NCI-H510A (cell line): ENCODE measurements around the gene INTS11.
A peak's percentile ranks its signal among the peaks of the same experiment; 100 is the strongest.

ENCODE experiments used
- DNase-seq: peaks from one replicate; lab custom pipeline; 2025; lab: John Stamatoyannopoulos, UW

INTS11 gene

GRCh38 chr1:1357871-1358432 is 33.5 kb upstream of the INTS11 start:
- no peak for DNase-seq

GRCh38 chr1:1356796-1357401 is 32.4 kb upstream of the INTS11 start:
- DNase-seq, result no peak

GRCh38 chr1:1356166-1356795 is 31.8 kb upstream of the INTS11 start:
- DNase-seq, result no peak

- peak; percentile 83 for DNase-seq
Measured at GRCh38 chr1:1355416-1355815, 31.0 kb upstream of the INTS11 start.

GRCh38 chr1:1354271-1355247 is 30.1 kb upstream of the INTS11 start:
- DNase-seq, result no peak

GRCh38 chr1:1353389-1354151 is 29.1 kb upstream of the INTS11 start:
- no peak for DNase-seq

- no peak for DNase-seq
Measured at GRCh38 chr1:1352786-1353388, 28.4 kb upstream of the INTS11 start.

- no peak for DNase-seq
Measured at GRCh38 chr1:1351511-1352427, 27.3 kb upstream of the INTS11 start.

GRCh38 chr1:1349256-1350012 is 25.0 kb upstream of the INTS11 start, which contains the start of gene DVL1:
Gene DVL1, minus strand, starts transcription at chr1:1349418. Its CDS starts 353 bp downstream, at chr1:1349065.
- DNase-seq, result peak; percentile 79

GRCh38 chr1:1348420-1349255 is 24.2 kb upstream of the INTS11 start:
- no peak for DNase-seq

GRCh38 chr1:1347663-1348419 is 23.4 kb upstream of the INTS11 start:
- peak; percentile 78 for DNase-seq

- DNase-seq, result no peak
Measured at GRCh38 chr1:1347026-1347595, 22.7 kb upstream of the INTS11 start.

GRCh38 chr1:1346501-1346890 is 22.0 kb upstream of the INTS11 start:
- DNase-seq, result no peak

- no peak for DNase-seq
Measured at GRCh38 chr1:1345860-1346500, 21.5 kb upstream of the INTS11 start.

GRCh38 chr1:1345384-1345783 is 20.9 kb upstream of the INTS11 start:
- no peak for DNase-seq

GRCh38 chr1:1344655-1345361 is 20.3 kb upstream of the INTS11 start:
- DNase-seq, result no peak
